ENCODE measurements around the gene KCNJ16.
A peak's percentile ranks its signal among the peaks of the same experiment; 100 is the strongest.

GRCh38 chr17:70168044-70168976, 93.3 kb downstream of the KCNJ16 start:
- TF ChIP-seq CC2D1A (CRISPR knock-in tag; IDR thresholded peaks at IDR 0.05) (no peak), RCOR2 (CRISPR knock-in tag; IDR thresholded peaks at IDR 0.05) (no peak), ZNF552 (CRISPR knock-in tag; IDR thresholded peaks at IDR 0.05; ENCODE audit: borderline replicate concordance) (no peak), ZNF513 (CRISPR knock-in tag; conservative IDR thresholded peaks at IDR 0.05) (no peak), PRDM4 (CRISPR knock-in tag; IDR thresholded peaks at IDR 0.05; ENCODE audit: borderline replicate concordance) (no peak), CTCF (CRISPR knock-in tag; IDR thresholded peaks at IDR 0.05) (peak; percentile 47), SRSF4 (IDR thresholded peaks at IDR 0.05; ENCODE audit: low read depth, low read length, poor library complexity, severe bottlenecking) (no peak), IKZF4 (CRISPR knock-in tag; IDR thresholded peaks at IDR 0.05; ENCODE audit: borderline replicate concordance, low read depth, not compliant biosample characterization) (no peak), SETDB1 (CRISPR knock-in tag; IDR thresholded peaks at IDR 0.05; ENCODE audit: borderline replicate concordance) (no peak), SRSF9 (IDR thresholded peaks at IDR 0.05; ENCODE audit: borderline replicate concordance, insufficient read depth, low read depth, low read length, poor library complexity, severe bottlenecking) (no peak), ZNF33B (CRISPR knock-in tag; IDR thresholded peaks at IDR 0.05) (no peak), NFYB (CRISPR knock-in tag; IDR thresholded peaks at IDR 0.05) (no peak)

Data from HepG2 (cell line).